GM21723 (cell line): Measurements from ENCODE around the gene MAD2L1BP.
"Not testable (repeated sequence)": the region's sequence is repeated elsewhere in the genome, so short reads cannot be mapped to it uniquely, and the experiment has no call there.

Source experiments
- ATAC-seq: cut with Tn5 transposase; IDR thresholded peaks from one replicate; pipeline ENCODE4 v1.9.1; 2021; ENCODE audit warnings: mild to moderate bottlenecking, moderate library complexity; ENCODE audit not compliant: unreplicated experiment

The MAD2L1BP gene

DNA sequence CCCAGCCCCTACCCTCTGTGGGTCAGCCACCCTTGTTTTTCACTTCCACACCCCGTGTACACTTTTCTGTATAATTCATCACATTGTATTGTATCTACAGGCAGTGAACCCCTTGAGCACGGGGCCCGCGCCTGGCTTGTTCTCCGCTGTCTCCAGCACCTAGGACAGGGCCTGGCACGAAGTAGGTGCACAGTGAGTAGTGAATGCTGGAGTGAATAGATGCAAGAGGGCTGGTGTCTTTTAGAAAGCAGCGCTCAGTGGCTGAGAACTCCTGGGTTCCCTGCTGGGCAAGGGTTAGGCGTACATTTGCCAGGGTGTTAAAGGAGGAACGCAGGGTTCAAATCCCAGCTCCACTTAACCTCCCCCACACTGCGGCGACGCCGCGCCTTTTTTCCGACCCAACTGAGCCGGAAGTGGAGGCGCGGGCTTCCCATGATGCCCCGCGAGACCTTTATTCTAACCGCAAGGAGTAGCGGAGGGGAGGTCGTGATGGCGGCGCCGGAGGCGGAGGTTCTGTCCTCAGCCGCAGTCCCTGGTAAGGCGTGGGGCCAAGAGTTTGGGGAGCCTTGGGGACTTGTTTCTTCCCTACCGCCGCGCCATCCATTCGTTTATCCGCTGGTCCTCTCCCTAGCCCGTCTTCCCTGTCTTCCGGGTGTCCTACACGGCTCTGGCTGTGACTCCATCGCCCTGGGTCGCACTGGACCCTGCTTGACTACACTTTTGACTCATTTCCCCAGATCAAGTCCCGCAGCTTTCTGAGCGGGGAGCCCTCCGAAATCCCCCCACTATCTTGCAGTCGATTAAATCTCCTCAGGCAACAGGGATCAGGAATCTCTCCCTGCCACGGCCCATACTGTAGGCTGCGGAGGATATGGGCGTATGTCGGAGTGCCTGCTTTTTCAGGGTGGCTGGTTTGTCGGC, at the start of gene MAD2L1BP:
MAD2L1BP (plus strand) TSS at position 454 of the 921 bp plus-strand sequence; CDS start at position 490, 36 bp downstream.
- ATAC-seq: peak; percentile 73

GRCh38 chr6:43588194-43588593, 47.4 kb upstream of the MAD2L1BP start:
- ATAC-seq: no peak

DNA sequence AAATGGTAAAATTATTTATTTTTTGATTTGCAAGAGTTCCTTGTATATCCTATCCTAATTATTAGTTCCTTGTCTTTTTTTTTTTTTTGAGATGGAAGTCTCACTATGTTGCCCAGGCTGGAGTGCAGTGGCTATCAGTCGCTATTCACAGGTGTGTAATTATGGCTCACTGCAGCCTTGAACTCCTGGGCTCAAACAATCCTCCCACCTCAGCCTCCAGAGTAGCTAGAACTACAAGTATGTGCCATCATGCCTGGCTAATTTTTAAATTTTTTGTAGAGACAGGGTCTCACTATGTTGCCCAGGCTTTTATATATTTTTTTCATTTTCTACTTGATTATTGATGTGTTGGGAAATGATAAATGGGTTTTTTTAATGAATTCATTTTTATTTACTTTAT, 46.1 kb upstream of the MAD2L1BP start:
- ATAC-seq: not testable (repeated sequence)

GRCh38 chr6:43593938-43594337, 41.7 kb upstream of the MAD2L1BP start:
- ATAC-seq: no peak

DNA sequence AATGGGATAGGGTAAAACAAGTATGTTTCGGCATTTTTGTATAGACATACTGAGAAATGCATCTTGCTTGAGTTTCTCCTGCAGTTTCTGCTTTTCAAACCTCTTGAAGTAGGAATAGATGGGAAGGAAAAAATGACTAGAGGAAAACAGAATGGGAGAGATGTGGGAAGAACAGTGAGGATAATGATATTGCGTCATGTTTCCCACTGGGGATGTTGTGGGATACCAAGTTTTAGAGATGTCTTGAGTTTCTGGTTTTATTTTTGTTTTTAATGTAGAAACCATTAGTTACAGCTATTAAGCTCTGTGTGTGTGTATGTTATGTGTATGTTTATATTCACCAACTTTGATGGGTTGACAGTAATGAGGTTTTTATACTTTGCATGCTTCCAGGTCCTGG, 35.0 kb upstream of the MAD2L1BP start:
- ATAC-seq: no peak

DNA sequence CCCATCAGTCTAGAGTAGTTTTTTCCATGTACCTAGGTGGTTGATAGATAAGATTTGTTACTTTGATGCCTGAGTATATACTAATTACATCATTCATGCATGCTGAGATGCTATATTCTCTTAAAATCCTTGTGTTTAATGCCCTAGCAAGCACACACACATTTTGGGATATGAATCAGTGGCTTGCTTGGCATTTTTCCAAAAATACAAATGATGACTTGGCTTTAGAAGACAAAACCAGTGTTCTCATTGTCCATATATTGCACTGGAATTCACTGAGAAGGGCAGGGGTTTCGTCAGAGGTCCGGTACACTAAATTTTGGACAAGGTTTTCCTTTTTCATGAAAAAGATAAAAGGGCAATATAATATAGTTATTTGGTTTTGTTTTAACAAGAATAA, 31.5 kb upstream of the MAD2L1BP start:
- no peak for ATAC-seq

GRCh38 chr6:43606019-43606418, 29.6 kb upstream of the MAD2L1BP start:
- no peak for ATAC-seq

DNA sequence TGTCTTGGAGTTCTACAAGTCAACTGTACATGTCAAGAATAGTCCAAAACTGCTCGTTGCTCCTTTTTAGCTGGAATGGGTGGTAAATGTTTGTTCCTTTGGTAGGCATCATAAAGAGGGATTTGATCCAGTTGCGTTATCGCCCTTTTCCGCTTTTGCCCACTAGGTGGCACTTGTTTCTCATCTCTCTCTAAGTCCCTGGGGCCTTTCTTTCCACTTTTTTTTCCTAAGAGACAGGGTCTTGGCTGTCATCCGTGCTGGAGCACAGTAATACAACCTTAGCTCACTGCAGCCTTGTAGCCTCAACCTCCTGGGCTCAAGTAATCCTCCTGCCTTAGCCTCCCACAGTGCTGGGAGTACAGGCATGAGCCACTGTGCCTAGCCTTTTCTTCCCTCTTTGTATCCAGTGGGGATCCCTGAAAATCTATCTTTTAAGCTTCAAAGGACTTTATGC, 27.3 kb upstream of the MAD2L1BP start:
- no peak for ATAC-seq

- ATAC-seq: no peak
Observed at GRCh38 chr6:43608807-43609206, 26.8 kb upstream of the MAD2L1BP start.

DNA sequence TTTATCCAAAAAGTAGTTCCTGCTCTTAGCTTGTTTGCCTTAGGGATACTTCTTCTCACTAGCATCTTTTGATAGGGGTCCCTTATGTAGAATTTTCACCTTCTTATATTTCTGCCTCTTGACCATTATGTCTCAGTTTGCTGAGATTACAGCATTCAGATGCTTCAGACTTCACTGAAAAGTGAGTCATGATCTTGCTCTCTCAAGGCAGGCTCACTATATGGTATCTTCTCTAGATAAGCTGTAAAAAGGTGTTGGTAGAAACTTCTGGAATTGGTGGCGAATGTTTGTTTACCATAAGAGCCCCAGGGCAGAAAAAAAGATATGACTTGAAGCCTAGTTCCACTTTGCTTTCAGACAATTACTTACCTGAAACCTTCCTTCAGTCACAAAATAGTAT, 26.2 kb upstream of the MAD2L1BP start:
- no peak for ATAC-seq

- ATAC-seq: no peak
Observed at GRCh38 chr6:43610431-43610830, 25.2 kb upstream of the MAD2L1BP start.

DNA sequence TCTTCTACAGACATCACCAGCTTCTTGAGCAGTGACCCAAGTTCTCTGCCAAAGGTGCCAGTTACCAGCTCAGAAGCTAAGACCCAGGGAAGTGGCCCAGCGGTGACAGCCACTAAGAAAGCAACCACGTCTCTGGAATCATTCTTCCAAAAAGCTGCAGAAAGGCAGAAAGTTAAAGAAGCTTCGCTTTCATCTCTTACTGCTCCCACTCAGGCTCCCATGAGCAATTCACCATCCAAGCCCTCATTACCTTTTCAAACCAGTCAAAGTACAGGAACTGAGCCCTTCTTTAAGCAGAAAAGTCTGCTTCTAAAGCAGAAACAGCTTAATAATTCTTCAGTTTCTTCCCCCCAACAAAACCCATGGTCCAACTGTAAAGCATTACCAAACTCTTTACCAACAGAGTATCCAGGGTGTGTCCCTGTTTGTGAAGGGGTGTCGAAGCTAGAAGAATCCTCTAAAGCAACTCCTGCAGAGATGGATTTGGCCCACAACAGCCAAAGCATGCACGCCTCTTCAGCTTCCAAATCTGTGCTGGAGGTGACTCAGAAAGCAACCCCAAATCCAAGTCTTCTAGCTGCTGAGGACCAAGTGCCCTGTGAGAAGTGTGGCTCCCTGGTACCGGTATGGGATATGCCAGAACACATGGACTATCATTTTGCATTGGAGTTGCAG, 21.8 kb upstream of the MAD2L1BP start:
- ATAC-seq: no peak

- ATAC-seq: no peak
Observed at GRCh38 chr6:43614396-43614730, 21.3 kb upstream of the MAD2L1BP start.

GRCh38 chr6:43616725-43617472, 18.7 kb upstream of the MAD2L1BP start:
- ATAC-seq: no peak

- no peak for ATAC-seq
Observed at GRCh38 chr6:43621078-43621835, 14.4 kb upstream of the MAD2L1BP start.

GRCh38 chr6:43621836-43622180, 13.8 kb upstream of the MAD2L1BP start:
- ATAC-seq: no peak

- no peak for ATAC-seq
Observed at GRCh38 chr6:43622541-43622940, 13.1 kb upstream of the MAD2L1BP start.

DNA sequence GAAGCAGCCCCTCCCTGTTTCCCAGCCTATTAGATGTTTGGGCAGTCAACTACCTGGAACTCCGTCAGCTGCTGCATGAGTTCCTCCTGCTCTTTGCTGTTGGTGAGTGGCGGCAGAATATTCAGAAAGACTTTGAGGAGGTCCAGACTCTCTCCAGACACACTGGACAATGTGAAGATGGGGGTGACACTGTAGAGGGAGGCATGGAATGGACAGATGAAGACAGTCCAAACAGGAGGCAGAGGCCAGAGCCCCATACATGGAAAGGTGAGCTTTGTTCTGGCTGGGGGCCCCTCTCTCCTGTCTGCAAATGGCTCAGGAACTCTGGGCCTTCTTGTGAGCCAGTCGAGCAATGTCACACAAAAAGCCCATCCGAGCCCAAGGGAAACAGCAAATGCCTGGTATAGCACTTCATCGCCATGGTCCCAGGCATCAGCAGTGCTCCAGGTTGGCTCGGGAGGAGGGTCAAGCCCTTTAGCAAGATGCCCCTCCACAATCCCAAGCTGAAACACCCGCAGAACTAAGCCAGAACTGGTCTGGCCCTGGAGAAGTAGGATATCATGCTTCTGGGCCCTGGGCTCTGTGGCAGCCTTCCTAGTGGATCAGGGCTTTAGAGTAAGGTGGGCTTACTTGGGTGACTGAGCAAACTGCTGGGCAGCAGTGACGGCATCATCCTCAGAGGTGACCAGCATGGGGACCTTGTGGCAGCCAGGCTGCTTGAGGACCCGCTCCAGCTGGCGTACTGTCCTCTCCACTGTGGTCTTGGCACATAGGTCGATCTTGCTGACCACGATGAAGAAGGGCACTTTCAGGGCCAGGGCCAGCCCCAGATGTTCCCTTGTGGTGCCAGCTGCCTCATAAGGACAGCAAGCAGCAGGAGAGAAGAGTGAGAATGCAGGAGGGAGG, 11.5 kb upstream of the MAD2L1BP start:
- ATAC-seq: no peak

DNA sequence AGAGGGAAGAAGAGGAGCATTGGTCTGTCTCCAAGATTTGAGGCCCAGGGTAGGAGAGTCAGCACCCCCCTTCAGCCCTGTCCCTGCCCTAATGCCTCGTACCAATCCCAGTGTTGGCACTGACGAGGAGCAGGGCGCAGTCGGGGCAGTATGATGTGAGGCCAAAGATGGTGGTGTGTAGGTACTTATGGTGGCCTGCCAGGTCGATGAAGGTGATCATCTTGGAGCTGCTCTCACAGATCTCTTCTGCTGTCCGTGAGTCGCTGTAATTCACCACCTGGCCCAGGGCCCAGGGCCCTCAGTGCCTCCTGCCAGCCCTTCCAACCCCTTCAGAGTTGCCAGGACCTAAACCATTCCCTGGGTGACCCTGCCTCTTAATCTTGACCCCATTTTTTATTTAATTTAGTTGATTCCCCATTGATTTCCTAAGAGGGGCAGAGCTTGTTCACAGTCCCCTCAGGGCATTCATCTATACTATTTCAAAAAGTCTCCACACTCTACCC, 10.8 kb upstream of the MAD2L1BP start:
- ATAC-seq: no peak
